Activated naive CD4-positive, alpha-beta T cell treated with anti-CD3 and anti-CD28 coated beads, Interleukin-2, amount 50 U/mL, for 72 hours (primary cell): ENCODE results near the gene FGD1. TPM values are rescaled to one million over a fixed set of nuclear protein-coding genes. Genes with fewer than 3 reads are reported as not detected.

ENCODE experiments used
- ATAC-seq, 2 donors: fragments of 150-1000 bp; cut with Tn5 transposase; 2 replicates each; pipeline ENCODE4 v1.10.0; 2021; ENCODE audit warnings: mild to moderate bottlenecking in 2 of 2, moderate library complexity in 2 of 2
- DNase-seq, 2 donors: peaks; one replicate each; pipeline ENCODE4 v3.0.0; 2021 to 2022; ENCODE audit warnings: low spot score in 2 of 2
- H3K27ac Mint-ChIP-seq, 2 donors: one replicate each; pipeline ENCODE4 v1.8.0; 2022; ENCODE audit warnings: mild to moderate bottlenecking in 2 of 2, mixed read lengths in 2 of 2
- H3K36me3 Mint-ChIP-seq, 2 donors: one replicate each; pipeline ENCODE4 v1.8.0; 2022; ENCODE audit warnings: mixed read lengths in 2 of 2
- H3K9me3 Mint-ChIP-seq, 2 donors: one replicate each; pipeline ENCODE4 v1.8.0; 2022; ENCODE audit warnings: mixed read lengths in 2 of 2
- total RNA-seq, 2 donors: library from RNA; stranded (reverse); gene quantifications; one replicate each; pipeline ENCODE4 v1.2.3, GENCODE V29; 2022

FGD1 gene
- total RNA-seq, 2 donors from 2014 or later: 0.27 to 0.31 TPM

DNA sequence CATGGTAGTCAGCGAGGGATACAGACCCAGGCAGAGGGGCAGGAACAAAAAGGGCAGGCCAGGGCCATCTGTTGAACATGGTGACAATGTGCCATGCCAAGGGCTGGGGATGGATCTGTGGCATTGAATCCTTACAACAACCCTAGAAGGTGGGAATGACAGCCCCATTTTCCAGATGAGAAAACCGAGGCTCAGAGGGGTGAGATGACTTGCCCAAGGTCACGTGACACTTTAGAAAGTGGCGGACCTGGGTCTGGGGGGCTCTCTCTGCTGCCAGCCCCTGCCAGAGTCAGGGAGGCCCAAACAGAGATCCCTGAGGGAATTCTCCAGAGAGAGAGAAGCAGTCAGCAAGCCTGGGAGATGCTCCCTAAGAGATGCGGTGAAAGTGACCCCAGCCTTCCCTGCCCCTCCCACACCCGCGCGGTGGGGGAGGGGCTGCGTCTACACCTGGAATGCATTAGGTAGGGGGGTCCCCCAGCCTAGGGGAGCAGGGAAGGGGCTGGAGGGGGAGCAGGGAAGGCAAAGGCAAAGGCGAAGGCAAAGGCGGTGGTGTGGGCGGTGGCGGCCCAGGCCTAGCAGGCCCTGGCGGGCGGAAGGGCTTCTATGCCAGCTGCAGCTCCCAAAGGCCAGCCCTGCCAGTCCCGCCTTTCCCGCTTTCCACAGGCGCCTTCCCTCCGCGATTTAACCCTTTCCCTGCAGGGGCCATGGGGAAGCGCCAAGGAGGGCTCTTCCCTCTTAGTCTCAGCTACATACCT, 13.0 kb downstream of the FGD1 start:
- Mint-ChIP-seq H3K27ac (no peak overlapping the region), H3K36me3 (no peaks in the 10 kb centered on the region), H3K9me3 (no peaks in the 10 kb centered on the region)
- ATAC-seq (no peak), DNase-seq (no peak)

DNA sequence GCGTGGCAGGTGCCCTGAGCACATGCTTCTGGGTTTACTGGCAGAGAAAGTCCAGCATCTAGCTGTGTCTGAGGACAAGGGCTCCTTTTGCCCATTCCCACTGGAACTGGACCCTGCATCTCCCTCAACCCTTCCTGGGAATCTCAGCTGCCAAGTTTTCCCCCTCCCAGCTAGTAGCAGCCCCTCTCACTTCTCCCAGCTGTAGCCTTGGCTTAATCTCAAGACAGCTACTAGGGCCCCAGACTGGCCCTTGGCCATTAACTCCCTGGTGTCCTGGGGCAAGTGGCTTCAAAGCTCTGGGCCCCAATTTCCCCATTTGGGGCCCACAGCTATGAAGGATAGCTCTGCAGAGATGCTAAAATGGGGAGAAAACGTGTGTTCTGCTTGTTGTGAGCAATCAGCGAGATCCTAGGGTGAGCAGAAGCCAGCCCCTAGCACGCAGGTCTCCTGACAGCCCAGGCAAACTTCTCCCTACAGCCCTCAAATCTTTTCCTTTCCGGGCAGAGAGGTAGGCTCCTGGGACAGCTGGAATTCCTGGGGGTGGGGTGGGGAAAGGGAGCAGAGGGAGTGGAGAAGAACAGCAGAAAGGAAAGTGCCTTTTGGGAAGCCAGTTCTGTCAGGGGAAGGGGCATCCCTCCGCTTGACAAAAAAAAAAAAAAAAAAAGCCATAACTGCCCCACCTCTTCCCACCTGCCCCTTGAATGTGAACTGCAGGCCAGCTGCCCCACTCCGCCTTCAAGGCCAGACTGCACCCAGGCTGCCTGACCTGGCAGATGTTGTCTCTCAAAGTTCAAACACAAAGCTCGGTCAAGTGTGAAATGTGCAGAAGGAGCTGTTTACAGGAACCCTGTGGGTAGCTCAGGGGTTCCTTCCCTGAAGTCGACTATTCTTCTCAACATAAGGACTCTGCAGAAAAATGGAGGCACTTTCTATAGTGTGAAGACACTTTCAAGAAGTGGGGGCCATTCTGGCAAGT, 16.6 kb downstream of the FGD1 start:
- Mint-ChIP-seq H3K9me3 (no peaks in the 10 kb centered on the region), H3K27ac (no peak overlapping the region), H3K36me3 (no peaks in the 10 kb centered on the region)
- no peak for ATAC-seq
- no peak for DNase-seq

DNA sequence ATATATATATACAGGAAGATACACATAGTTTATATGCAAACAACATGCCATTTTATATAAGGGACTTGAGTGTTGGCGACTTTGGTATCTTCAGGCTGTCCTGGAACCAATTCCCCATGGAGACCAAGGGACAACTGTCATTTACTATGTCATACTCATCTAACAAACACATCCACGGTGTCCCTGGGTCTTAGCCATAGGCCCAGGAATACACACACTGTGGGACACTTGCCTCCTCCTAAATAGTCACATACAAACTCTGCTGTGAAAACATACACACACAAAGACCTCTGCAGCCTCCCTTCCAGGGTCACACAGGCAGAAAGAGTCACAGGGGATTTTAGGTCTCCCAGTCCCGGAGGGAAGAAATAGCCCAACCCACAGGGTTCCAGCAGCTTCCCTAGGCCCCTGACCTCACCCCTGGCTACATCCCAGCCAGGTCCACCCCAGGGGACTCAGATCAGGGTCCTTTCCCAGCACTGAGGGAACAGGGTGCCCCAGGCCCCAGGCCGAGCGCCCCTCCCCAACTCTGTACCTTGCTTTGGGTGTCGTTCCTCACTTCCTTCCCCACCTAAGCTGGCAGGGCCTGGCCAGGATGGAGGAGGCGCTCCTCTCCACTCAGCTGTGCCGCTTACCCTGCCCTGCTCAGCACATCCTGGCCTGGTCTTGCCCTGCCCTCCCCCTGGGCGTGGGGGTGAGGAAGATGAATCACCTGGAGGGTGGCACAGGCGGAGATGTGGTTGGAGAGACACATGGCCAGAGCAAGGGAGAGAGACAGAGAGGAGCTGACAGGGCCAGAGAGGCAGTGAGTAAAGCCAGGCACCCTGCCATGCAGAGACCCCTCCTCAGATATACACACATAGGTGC, 21.8 kb downstream of the FGD1 start:
- ATAC-seq: no peak
- no peak overlapping the region for H3K27ac Mint-ChIP-seq
- DNase-seq: no peak
- H3K36me3 Mint-ChIP-seq: no peaks in the 10 kb centered on the region
- H3K9me3 Mint-ChIP-seq: no peaks in the 10 kb centered on the region

DNA sequence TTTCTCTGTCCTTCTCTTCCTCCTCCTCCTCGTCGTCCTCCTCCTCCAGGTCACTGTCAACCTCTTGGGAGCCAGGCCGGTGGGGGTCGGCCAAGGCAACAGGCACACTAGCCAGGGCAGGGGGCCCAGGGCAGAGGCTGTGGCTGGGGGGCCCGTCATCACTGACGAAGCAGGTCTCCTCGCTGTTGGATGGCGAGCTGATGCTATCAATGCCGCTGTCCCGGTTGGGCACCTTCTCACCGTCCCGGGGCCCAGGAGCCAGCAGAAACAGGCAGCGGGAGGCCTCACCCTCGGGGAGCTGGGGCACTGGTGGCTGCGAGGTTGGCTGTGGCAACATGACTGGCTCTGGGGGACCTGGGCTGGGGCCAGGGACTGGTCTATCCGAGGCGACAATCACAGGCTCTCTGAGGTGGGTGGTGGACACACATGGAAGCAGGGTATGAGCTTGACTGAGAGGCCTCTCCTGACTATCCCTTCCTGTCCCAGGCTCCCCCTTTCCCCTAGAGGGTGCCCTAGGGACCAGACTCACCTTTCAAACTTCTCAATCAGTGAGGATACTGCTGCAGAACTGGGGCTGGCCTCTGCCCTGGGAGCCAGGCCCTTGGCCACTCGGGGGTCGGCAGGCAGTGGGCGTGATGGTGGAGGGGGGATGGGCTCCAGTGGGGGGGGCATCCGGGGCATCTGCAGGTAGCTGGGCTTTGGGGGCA, 25.8 kb downstream of the FGD1 start:
- Mint-ChIP-seq H3K27ac (no peak overlapping the region), H3K9me3 (no peaks in the 10 kb centered on the region), H3K36me3 (no peaks in the 10 kb centered on the region)
- ATAC-seq (no peak), DNase-seq (no peak)

DNA sequence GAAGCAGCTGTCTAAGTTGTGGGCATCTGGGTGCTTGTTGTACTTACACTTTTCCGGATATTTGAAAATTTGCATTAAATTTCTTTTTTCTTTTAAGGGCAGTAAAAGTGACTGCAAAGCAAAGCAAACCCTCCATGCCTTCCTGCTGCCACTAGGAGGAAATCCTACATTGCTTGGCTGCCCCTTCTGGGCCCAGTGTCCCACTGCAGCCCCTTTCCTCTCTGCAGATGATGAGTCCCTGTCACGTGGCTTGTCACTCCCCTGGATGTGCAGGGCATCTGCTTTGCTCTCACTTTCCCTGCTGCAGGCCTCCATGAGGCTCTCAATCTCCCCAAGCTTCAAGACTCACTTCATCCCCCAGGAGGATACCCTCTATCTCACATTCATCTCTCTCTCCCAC, 43.1 kb downstream of the FGD1 start:
- Mint-ChIP-seq H3K36me3 (no peaks in the 10 kb centered on the region), H3K27ac (no peak overlapping the region), H3K9me3 (no peaks in the 10 kb centered on the region)
- no peak for DNase-seq
- ATAC-seq: no peak

DNA sequence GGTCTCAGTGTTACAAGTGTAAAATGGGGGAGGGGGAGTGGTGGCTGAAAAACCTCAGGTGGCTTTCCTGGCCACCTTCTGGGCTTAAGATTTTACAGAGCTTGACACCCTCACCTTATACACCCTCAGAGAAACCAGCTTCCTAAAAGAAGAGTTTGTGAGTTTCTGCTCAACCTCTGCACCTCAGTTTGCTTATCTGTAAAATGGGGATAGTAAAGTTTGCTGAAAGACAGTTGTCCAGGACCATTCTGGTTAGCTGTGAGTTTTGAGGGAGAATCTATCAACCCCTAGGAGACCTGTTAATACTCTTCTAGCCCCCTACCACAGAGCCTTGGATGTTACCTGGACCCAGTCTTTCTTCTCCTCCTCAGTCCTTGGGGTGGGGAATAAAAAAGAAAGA, 46.1 kb downstream of the FGD1 start:
- Mint-ChIP-seq H3K36me3 (no peaks in the 10 kb centered on the region), H3K9me3 (no peaks in the 10 kb centered on the region), H3K27ac (no peak overlapping the region)
- ATAC-seq (no peak), DNase-seq (no peak)

DNA sequence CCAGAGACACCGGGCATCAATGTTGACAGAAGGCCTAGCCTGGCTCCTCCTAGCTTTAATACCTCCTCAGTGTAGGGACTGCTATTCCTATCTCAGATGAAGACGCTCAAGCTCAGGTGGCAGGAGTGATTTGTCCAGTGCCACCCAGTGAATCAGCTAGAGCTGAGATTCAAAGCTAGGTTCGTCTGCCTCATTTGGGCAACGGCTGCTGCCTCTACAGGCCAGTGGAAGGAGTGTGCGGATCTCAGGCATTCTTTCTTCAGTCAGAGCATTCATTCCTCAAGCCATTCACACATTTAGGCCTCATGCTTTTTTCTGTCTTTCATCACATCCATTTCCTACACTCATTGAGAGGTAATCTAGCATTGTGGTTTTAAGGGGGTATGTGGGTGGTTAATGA, 48.6 kb downstream of the FGD1 start:
- Mint-ChIP-seq H3K36me3 (peaks cover 0 to 5% of the 10 kb centered on the region in 2 donors), H3K27ac (no peak overlapping the region), H3K9me3 (no peaks in the 10 kb centered on the region)
- ATAC-seq: no peak
- DNase-seq: no peak

DNA sequence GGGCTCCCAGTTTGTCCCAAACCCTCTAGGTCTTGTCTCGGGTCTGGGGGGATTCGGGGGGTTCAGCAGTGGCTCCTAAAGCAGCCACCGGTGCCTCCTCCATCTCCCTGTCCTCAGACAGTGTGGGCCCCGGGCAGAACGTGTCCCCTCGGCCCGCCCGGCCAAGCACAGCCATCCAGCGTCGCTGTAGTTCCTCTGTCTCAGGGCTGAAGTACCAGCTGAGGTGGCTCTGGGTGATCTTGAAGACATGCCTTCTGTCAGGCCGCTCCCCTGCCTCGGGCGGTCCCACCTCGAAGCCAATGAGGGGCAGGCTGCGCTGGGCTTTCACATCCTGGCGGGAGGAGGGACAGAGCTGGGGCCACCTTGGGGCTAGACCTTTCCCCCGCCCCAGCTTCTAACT, 50.0 kb downstream of the FGD1 start:
- Mint-ChIP-seq H3K27ac (no peak overlapping the region), H3K9me3 (no peaks in the 10 kb centered on the region), H3K36me3 (peaks cover 0 to 10% of the 10 kb centered on the region in 2 donors)
- DNase-seq (no peak), ATAC-seq (no peak)

DNA sequence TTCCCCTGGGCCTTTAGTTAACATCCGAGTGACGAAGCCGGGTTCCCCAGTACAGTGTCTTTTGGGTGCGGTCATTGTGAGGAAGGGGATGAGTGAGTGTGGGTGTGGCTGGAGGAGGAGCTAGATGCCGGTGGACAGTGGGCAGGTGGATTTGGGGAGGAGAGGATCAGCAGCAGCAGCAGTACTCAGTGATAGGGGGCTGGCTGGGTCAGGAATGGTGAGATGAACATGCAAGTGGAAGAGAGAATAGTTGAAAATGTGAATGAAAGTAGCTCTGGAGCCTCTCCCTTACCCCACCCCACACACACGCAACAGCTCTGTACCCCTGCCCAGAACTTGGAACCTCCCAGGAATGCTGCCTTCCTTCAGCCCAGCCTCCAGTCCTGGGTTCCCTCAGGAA, 51.3 kb downstream of the FGD1 start:
- DNase-seq: no peak
- Mint-ChIP-seq H3K27ac (no peak overlapping the region), H3K36me3 (peaks cover 8 to 18% of the 10 kb centered on the region in 2 donors), H3K9me3 (no peaks in the 10 kb centered on the region)
- ATAC-seq: no peak

DNA sequence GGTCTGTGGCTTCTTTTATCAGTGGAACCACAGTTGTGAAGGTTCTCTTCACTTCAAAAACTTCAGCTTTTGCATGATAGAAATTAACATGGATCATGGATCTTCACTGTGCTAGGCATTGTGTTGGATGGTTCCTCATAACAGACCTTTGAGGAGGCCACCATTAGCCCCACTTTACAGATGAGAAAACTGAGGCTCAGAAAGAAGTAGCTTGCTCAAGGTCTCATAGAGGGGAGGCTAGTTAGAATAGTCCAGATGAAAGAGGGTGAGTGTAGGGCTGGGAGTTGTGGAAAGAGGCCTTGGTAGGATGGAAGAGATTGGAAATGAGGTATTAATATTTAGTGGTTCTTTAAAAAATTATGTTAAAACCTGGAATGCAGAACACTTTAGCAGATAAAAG, 53.2 kb downstream of the FGD1 start:
- Mint-ChIP-seq H3K27ac (peak overlapping the region; percentile 66 to 92), H3K9me3 (no peaks in the 10 kb centered on the region), H3K36me3 (peaks cover 8 to 18% of the 10 kb centered on the region in 2 donors)
- ATAC-seq (no peak), DNase-seq (no peak)

DNA sequence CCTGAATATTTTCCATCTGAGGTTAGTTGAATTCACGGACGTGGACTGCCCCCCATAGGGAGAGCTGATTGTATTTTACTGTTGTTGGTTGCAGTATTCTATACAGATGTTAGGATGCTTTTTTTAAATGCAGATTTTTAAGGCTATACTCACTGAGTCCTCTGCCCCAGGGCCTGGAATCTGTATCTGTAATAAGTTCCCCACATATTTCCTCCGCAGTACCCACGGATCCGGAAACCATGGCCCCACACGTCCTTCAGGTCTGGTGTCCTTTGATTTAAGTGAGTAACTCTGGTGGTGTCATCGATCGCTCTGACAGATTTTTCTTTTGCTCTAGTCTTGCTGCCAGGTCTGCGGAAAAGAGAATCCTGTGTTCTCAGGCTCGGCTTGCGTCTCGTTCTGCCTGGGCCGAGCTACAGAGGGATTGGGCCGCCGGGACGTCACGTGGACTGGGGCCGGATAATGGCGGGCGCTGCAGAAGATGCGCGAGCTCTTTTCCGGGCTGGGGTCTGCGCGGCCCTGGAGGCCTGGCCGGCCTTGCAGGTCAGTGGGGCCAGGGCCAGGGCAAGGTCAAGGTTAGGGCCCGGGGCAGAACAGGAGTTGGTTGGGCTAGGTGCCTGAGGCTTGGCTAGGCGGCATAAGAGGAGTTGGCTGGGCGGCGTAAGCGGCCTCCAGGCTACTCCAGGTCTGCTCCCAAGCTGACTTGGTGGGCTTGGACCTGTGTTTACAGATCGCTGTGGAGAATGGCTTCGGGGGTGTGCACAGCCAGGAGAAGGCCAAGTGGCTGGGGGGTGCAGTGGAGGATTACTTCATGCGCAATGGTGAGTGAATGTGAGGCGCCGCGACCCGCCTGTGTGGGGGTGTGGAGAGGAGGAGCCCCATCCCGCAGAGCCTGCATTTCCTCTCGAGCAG, 55.8 kb downstream of the FGD1 start, which contains the start of gene TSR2:
Gene TSR2 (plus strand): TSS at position 445 of the 912 bp plus-strand sequence. CDS start 18 bp downstream, at position 463.
- ATAC-seq (peak; percentile 97 to 98), DNase-seq (peak; percentile 70 to 82)
- H3K9me3 Mint-ChIP-seq: no peaks in the 10 kb centered on the region
- H3K36me3 Mint-ChIP-seq: peaks cover 8 to 18% of the 10 kb centered on the region in 2 donors
- H3K27ac Mint-ChIP-seq: peak within 1 kb of the TSS; percentile 90 to 96

DNA sequence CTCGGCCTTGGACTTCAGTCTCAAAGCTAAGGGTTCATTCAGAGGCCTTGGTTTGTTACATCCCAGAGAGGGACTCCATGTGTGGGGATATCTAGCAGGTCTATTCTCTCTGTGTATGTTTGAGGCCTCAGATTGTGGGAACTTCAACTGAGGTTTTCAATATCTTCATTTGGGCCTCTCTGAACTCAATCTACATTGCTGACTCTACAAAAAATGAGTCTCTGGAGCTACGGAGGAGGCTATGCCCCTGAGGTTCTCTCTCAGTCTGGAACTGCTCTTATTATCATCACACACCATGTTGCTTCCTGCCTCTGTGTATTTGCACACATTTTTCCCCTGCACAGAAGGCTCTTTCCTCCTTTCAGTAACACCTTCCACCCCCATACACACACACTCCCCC, 60.9 kb downstream of the FGD1 start:
- H3K9me3 Mint-ChIP-seq: no peaks in the 10 kb centered on the region
- peaks cover 1 to 2% of the 10 kb centered on the region in 2 donors for H3K36me3 Mint-ChIP-seq
- no peak overlapping the region for H3K27ac Mint-ChIP-seq
- no peak for DNase-seq
- ATAC-seq: no peak

DNA sequence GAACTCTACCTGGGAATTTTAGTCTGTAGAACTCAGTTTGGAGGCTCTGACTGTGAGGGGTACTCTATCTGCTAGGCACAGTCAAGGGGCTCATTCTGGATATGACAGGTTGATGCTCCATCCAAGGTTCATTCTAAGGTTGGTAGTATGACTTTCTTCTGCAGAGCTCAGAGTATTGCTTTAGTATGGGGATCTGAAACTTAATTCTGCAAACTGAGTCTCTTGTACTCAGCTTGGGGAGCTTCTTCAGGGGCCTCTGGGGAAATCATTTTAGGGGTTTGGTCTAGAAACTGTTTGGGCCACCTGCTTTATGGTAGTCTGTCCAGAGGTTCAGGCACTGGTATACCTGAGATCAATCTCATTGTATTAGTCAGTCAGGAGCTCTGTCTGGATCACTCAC, 65.5 kb downstream of the FGD1 start:
- DNase-seq (no peak), ATAC-seq (no peak)
- H3K9me3 Mint-ChIP-seq: no peaks in the 10 kb centered on the region
- H3K27ac Mint-ChIP-seq: no peak overlapping the region
- H3K36me3 Mint-ChIP-seq: no peaks in the 10 kb centered on the region

DNA sequence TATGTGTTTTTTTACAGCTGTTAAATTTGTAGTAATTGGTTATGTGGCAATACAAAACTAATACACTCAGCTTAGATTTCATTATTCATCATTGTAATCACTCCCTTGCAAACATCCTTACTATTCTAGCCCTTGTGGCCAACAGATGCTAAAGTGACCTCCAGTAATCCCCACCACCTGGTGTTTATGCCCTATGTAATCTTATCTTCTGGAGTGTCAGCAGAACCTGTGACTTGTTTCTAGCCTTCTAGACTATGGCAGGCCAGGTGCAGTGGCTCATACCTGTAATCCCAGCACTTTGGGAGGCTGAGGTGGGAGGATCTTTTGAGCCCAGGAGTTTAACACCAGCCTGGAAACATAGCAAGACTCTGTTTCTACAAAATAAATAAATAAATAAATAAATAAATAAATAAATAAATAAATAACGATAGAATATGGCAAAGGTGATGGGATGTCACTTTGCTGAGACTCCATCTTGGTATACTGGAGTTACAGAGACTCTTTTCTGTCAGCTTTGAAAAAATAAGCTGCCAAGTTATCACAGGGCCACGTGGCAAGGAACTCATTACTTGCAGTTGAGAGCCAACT, 68.1 kb downstream of the FGD1 start:
- ATAC-seq (no peak), DNase-seq (no peak)
- no peaks in the 10 kb centered on the region for H3K9me3 Mint-ChIP-seq
- no peak overlapping the region for H3K27ac Mint-ChIP-seq
- no peaks in the 10 kb centered on the region for H3K36me3 Mint-ChIP-seq
